ENCODE measurements around the gene PDK2. TPM values are rescaled to one million over a fixed set of nuclear protein-coding genes. Genes with fewer than 3 reads are reported as not detected.

The PDK2 gene
- total and polyA plus RNA-seq, 2 experiments from 2014 or later: 12.0 to 15.9 TPM

DNA sequence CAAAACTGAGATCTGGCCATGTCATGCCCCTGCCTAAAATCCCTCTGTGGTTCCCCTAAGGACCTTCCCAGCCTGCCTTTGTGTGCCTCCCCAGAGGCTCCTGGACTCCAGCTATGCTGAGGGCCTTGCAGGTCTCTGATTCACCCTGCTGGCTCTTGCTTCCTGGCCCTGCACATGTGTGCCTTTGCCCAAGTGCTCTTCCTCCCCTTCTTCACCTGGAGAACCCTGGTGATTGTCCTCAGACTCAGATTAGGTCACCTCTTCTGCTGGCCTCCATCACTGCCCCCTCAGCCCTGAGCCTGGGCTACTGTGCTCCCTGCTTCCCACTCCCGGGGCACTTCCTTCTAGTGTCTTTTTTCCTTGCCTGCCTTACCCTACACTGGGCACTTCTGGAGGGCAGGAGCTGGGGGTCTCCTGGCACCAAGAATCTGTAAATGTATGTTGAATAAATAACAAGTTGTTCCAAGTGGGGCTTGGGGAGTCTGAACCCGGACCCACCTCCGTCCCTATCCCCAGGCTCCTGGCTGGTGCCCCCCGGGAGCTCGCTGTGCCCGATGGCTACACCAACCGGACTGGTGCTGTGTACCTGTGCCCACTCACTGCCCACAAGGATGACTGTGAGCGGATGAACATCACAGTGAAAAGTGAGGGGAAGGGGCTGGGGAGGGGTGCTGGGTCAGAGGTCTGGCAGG lies 31.4 kb upstream of the PDK2 start:
- Mint-ChIP-seq H3K27ac (no peak overlapping the region), H3K36me3 (ENCODE audit: low read depth) (no peaks in the 10 kb centered on the region), H3K27me3 (ENCODE audit: insufficient read depth, low read depth, poor library complexity) (peaks cover 17% of the 10 kb centered on the region), H3K9me3 (no peaks in the 10 kb centered on the region), H3K4me3 (no peak overlapping the region), H3K4me1 (peaks cover 16% of the 10 kb centered on the region)
- no peak overlapping the region for H3K27ac ChIP-seq (ENCODE audit: low read depth)
- no peaks in the 10 kb centered on the region for H3K4me1 ChIP-seq (ENCODE audit: insufficient read depth)
- no peaks in the 10 kb centered on the region for H3K79me2 ChIP-seq (replicated peaks; ENCODE audit: insufficient read depth)
- H3K4me2 ChIP-seq: no peak overlapping the region
- H2AFZ ChIP-seq: no peak overlapping the region
- H3K4me3 ChIP-seq: no peak overlapping the region
- no peaks in the 10 kb centered on the region for H3F3A ChIP-seq (replicated peaks; ENCODE audit: low read depth)
- DNase-seq (ENCODE audit: low spot score): no peak
- H3K36me3 ChIP-seq (ENCODE audit: insufficient read depth): no peaks in the 10 kb centered on the region
- no peaks in the 10 kb centered on the region; the same call in 1 of the 2 replicates for H4K20me1 ChIP-seq (replicated peaks; ENCODE audit: insufficient read depth)
- no peak for ATAC-seq
- no peaks in the 10 kb centered on the region for H3K9me2 ChIP-seq (ENCODE audit: insufficient read depth)
- TF ChIP-seq ZNF114 (CRISPR knock-in tag; IDR thresholded peaks at IDR 0.05) (no peak), EZH2phosphoT487 (IDR thresholded peaks at IDR 0.05; ENCODE audit: unreplicated experiment) (no peak)
- TF ChIP-seq, protein P1, sequence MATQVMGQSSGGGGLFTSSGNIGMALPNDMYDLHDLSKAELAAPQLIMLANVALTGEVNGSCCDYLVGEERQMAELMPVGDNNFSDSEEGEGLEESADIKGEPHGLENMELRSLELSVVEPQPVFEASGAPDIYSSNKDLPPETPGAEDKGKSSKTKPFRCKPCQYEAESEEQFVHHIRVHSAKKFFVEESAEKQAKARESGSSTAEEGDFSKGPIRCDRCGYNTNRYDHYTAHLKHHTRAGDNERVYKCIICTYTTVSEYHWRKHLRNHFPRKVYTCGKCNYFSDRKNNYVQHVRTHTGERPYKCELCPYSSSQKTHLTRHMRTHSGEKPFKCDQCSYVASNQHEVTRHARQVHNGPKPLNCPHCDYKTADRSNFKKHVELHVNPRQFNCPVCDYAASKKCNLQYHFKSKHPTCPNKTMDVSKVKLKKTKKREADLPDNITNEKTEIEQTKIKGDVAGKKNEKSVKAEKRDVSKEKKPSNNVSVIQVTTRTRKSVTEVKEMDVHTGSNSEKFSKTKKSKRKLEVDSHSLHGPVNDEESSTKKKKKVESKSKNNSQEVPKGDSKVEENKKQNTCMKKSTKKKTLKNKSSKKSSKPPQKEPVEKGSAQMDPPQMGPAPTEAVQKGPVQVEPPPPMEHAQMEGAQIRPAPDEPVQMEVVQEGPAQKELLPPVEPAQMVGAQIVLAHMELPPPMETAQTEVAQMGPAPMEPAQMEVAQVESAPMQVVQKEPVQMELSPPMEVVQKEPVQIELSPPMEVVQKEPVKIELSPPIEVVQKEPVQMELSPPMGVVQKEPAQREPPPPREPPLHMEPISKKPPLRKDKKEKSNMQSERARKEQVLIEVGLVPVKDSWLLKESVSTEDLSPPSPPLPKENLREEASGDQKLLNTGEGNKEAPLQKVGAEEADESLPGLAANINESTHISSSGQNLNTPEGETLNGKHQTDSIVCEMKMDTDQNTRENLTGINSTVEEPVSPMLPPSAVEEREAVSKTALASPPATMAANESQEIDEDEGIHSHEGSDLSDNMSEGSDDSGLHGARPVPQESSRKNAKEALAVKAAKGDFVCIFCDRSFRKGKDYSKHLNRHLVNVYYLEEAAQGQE (IDR thresholded peaks at IDR 0.05; ENCODE audit: unreplicated experiment): no peak
- no peaks in the 10 kb centered on the region for H3K27me3 ChIP-seq (ENCODE audit: insufficient read depth)

DNA sequence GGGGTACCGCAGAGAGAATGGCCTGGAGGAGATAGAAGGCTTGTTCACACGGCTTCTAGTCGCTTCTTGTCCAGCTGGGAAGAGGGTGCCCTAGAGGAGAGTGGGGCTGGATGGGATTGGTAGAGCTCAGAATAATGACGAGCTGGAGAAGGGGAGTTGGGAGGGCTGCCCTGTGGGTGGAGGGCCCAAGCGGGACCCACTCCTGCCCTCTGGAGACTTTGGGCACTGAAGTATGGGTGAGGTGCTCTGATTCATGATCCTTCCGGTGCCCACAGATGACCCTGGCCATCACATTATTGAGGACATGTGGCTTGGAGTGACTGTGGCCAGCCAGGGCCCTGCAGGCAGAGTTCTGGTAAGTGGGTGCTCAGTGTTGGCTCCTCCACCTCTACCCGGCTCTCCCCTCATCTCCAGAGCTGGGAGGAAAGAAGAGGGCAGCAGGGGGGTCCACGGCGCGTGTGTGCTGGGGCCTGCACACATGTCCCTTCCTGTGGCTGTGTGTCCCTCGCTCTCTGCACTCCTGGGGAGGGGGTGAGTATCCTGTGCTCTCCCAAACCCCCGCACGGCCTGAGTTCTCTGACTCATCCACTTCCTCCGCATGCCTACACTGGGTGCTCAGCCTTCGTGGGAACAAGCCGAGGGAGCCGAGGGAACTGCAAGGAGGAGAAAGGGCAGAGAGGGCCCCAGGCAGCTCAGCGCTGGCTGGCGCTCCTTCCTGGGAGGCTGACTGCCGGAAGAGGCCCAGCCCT lies 30.7 kb upstream of the PDK2 start:
- no peaks in the 10 kb centered on the region for H3F3A ChIP-seq (replicated peaks; ENCODE audit: low read depth)
- no peaks in the 10 kb centered on the region; the same call in 1 of the 2 replicates for H4K20me1 ChIP-seq (replicated peaks; ENCODE audit: insufficient read depth)
- Mint-ChIP-seq H3K9me3 (no peaks in the 10 kb centered on the region), H3K36me3 (ENCODE audit: low read depth) (no peaks in the 10 kb centered on the region), H3K27me3 (ENCODE audit: insufficient read depth, low read depth, poor library complexity) (peaks cover 16% of the 10 kb centered on the region), H3K4me3 (no peak overlapping the region), H3K4me1 (peaks cover 16% of the 10 kb centered on the region), H3K27ac (no peak overlapping the region)
- H3K27ac ChIP-seq (ENCODE audit: low read depth): no peak overlapping the region
- H3K4me3 ChIP-seq: no peak overlapping the region
- ATAC-seq (peak; percentile 76), DNase-seq (ENCODE audit: low spot score) (peak; percentile 50)
- no peaks in the 10 kb centered on the region for H3K9me2 ChIP-seq (ENCODE audit: insufficient read depth)
- H2AFZ ChIP-seq: no peak overlapping the region
- H3K79me2 ChIP-seq (replicated peaks; ENCODE audit: insufficient read depth): no peaks in the 10 kb centered on the region
- no peaks in the 10 kb centered on the region for H3K27me3 ChIP-seq (ENCODE audit: insufficient read depth)
- no peaks in the 10 kb centered on the region for H3K4me1 ChIP-seq (ENCODE audit: insufficient read depth)
- H3K4me2 ChIP-seq: no peak overlapping the region
- no peaks in the 10 kb centered on the region for H3K36me3 ChIP-seq (ENCODE audit: insufficient read depth)
- TF ChIP-seq EZH2 (IDR thresholded peaks at IDR 0.05; ENCODE audit: low read depth, unreplicated experiment) (no peak), CREB1 (CRISPR knock-in tag; IDR thresholded peaks at IDR 0.05; ENCODE audit: low read depth) (no peak)
- TF ChIP-seq, protein P2, sequence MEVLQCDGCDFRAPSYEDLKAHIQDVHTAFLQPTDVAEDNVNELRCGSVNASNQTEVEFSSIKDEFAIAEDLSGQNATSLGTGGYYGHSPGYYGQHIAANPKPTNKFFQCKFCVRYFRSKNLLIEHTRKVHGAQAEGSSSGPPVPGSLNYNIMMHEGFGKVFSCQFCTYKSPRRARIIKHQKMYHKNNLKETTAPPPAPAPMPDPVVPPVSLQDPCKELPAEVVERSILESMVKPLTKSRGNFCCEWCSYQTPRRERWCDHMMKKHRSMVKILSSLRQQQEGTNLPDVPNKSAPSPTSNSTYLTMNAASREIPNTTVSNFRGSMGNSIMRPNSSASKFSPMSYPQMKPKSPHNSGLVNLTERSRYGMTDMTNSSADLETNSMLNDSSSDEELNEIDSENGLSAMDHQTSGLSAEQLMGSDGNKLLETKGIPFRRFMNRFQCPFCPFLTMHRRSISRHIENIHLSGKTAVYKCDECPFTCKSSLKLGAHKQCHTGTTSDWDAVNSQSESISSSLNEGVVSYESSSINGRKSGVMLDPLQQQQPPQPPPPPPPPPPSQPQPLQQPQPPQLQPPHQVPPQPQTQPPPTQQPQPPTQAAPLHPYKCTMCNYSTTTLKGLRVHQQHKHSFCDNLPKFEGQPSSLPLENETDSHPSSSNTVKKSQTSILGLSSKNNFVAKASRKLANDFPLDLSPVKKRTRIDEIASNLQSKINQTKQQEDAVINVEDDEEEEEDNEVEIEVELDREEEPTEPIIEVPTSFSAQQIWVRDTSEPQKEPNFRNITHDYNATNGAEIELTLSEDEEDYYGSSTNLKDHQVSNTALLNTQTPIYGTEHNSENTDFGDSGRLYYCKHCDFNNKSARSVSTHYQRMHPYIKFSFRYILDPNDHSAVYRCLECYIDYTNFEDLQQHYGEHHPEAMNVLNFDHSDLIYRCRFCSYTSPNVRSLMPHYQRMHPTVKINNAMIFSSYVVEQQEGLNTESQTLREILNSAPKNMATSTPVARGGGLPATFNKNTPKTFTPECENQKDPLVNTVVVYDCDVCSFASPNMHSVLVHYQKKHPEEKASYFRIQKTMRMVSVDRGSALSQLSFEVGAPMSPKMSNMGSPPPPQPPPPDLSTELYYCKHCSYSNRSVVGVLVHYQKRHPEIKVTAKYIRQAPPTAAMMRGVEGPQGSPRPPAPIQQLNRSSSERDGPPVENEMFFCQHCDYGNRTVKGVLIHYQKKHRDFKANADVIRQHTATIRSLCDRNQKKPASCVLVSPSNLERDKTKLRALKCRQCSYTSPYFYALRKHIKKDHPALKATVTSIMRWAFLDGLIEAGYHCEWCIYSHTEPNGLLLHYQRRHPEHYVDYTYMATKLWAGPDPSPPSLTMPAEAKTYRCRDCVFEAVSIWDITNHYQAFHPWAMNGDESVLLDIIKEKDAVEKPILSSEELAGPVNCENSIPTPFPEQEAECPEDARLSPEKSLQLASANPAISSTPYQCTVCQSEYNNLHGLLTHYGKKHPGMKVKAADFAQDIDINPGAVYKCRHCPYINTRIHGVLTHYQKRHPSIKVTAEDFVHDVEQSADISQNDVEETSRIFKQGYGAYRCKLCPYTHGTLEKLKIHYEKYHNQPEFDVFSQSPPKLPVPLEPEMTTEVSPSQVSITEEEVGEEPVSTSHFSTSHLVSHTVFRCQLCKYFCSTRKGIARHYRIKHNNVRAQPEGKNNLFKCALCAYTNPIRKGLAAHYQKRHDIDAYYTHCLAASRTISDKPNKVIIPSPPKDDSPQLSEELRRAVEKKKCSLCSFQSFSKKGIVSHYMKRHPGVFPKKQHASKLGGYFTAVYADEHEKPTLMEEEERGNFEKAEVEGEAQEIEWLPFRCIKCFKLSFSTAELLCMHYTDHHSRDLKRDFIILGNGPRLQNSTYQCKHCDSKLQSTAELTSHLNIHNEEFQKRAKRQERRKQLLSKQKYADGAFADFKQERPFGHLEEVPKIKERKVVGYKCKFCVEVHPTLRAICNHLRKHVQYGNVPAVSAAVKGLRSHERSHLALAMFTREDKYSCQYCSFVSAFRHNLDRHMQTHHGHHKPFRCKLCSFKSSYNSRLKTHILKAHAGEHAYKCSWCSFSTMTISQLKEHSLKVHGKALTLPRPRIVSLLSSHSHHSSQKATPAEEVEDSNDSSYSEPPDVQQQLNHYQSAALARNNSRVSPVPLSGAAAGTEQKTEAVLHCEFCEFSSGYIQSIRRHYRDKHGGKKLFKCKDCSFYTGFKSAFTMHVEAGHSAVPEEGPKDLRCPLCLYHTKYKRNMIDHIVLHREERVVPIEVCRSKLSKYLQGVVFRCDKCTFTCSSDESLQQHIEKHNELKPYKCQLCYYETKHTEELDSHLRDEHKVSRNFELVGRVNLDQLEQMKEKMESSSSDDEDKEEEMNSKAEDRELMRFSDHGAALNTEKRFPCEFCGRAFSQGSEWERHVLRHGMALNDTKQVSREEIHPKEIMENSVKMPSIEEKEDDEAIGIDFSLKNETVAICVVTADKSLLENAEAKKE (CRISPR knock-in tag; IDR thresholded peaks at IDR 0.05): no peak
